ENCODE data around the gene TSPAN9. TPM values are rescaled to one million over a fixed set of nuclear protein-coding genes. Genes with fewer than 3 reads are reported as not detected.

The TSPAN9 gene
- polyA plus RNA-seq, 1 donor (not counting 4 experiments of a cell fraction or from before 2014, with no cell fraction given) = 27.5 TPM

- Histone ChIP-seq H3K9me1 (ENCODE audit: control insufficient read depth, extremely low read depth, insufficient read depth, low read length) (no peaks in the 10 kb centered on the region), H3K27ac (ENCODE audit: control insufficient read depth, insufficient read depth, low read length) (no peak overlapping the region), H3K4me1 (ENCODE audit: control insufficient read depth, extremely low read depth, insufficient read depth, low read length) (peaks cover 7% of the 10 kb centered on the region), H3K79me2 (ENCODE audit: control insufficient read depth, insufficient read depth, low read length) (peaks cover 6% of the 10 kb centered on the region), H2AFZ (ENCODE audit: control insufficient read depth, low read length) (no peak overlapping the region), H3K4me2 (ENCODE audit: control insufficient read depth, extremely low read depth, insufficient read depth, low read depth, low read length) (no peak overlapping the region), H3K4me3 (ENCODE audit: control insufficient read depth in 2 of 3, extremely low read depth in 1 of 3, insufficient read depth in 2 of 3, low read depth in 1 of 3, low read length in 3 of 3) (no peak overlapping the region), H3K9me3 (ENCODE audit: control insufficient read depth, low read depth, low read length) (no peaks in the 10 kb centered on the region), H3K9ac (ENCODE audit: control insufficient read depth, extremely low read depth, insufficient read depth, low read length) (no peak overlapping the region), H3K36me3 (ENCODE audit: control insufficient read depth in 2 of 2, extremely low read depth in 1 of 2, insufficient read depth in 2 of 2, low read length in 2 of 2) (no peaks in the 10 kb centered on the region), H3K27me3 (ENCODE audit: control insufficient read depth, extremely low read depth, insufficient read depth, low read length) (no peaks in the 10 kb centered on the region), H4K20me1 (ENCODE audit: control insufficient read depth, extremely low read depth, insufficient read depth, low read length) (peaks cover 8% of the 10 kb centered on the region)
- DNase-seq (ENCODE audit: low read depth, low spot score) (no peak), FAIRE-seq (no peak)
- TF ChIP-seq EZH2 (IDR thresholded peaks at IDR 0.05; ENCODE audit: low read length) = no peak
- no peak for TF ChIP-seq CTCF (optimal IDR thresholded peaks at IDR 0.05 in 1 of 3, IDR thresholded peaks at IDR 0.05 in 1 of 3, conservative IDR thresholded peaks at IDR 0.05 in 1 of 3; ENCODE audit: extremely low read depth in 1 of 3, insufficient read depth in 2 of 3, low read length in 3 of 3)
- dilution Hi-C loops (cut with MboI; ENCODE audit: extremely low pct_ligation_motif_present, low sequenced_read_pairs) = no loop called here
These were observed 63.1 kb downstream of the TSPAN9 start for GRCh38 chr12:3140284-3140683.

- FAIRE-seq = no peak
- H3K4me1 ChIP-seq (ENCODE audit: control insufficient read depth, extremely low read depth, insufficient read depth, low read length) = peaks cover 7% of the 10 kb centered on the region
- H3K9me1 ChIP-seq (ENCODE audit: control insufficient read depth, extremely low read depth, insufficient read depth, low read length) = no peaks in the 10 kb centered on the region
- no peak overlapping the region for H2AFZ ChIP-seq (ENCODE audit: control insufficient read depth, low read length)
- peaks cover 6% of the 10 kb centered on the region for H3K79me2 ChIP-seq (ENCODE audit: control insufficient read depth, insufficient read depth, low read length)
- no peak for DNase-seq (ENCODE audit: low read depth, low spot score)
- dilution Hi-C loops (cut with MboI; ENCODE audit: extremely low pct_ligation_motif_present, low sequenced_read_pairs) = no loop called here
- H3K27me3 ChIP-seq (ENCODE audit: control insufficient read depth, extremely low read depth, insufficient read depth, low read length) = no peaks in the 10 kb centered on the region
- H3K9me3 ChIP-seq (ENCODE audit: control insufficient read depth, low read depth, low read length) = no peaks in the 10 kb centered on the region
- H3K4me3 ChIP-seq (ENCODE audit: control insufficient read depth in 2 of 3, extremely low read depth in 1 of 3, insufficient read depth in 2 of 3, low read depth in 1 of 3, low read length in 3 of 3) = no peak overlapping the region
- H3K4me2 ChIP-seq (ENCODE audit: control insufficient read depth, extremely low read depth, insufficient read depth, low read depth, low read length) = no peak overlapping the region
- H3K9ac ChIP-seq (ENCODE audit: control insufficient read depth, extremely low read depth, insufficient read depth, low read length) = no peak overlapping the region
- no peaks in the 10 kb centered on the region for H3K36me3 ChIP-seq (ENCODE audit: control insufficient read depth in 2 of 2, extremely low read depth in 1 of 2, insufficient read depth in 2 of 2, low read length in 2 of 2)
- peaks cover 4% of the 10 kb centered on the region for H4K20me1 ChIP-seq (ENCODE audit: control insufficient read depth, extremely low read depth, insufficient read depth, low read length)
- no peak overlapping the region for H3K27ac ChIP-seq (ENCODE audit: control insufficient read depth, insufficient read depth, low read length)
- TF ChIP-seq EZH2 (IDR thresholded peaks at IDR 0.05; ENCODE audit: low read length) (no peak), CTCF (optimal IDR thresholded peaks at IDR 0.05 in 1 of 3, IDR thresholded peaks at IDR 0.05 in 1 of 3, conservative IDR thresholded peaks at IDR 0.05 in 1 of 3; ENCODE audit: extremely low read depth in 1 of 3, insufficient read depth in 2 of 3, low read length in 3 of 3) (peak in 1 of 3 experiments; percentile 6)
These were observed 64.5 kb downstream of the TSPAN9 start for GRCh38 chr12:3141339-3142321.
